Stimulated activated naive CD8-positive, alpha-beta T cell treated with anti-CD3 and anti-CD28 coated beads, Interleukin-15, Interleukin-2, amounts not matched to agents 100 ng/mL and 50 ng/mL, for 24 hours (primary cell): ENCODE results near the gene GSN.
"Not testable (repeated sequence)": the region's sequence is repeated elsewhere in the genome, so short reads cannot be mapped to it uniquely, and the experiment has no call there.

Source experiments
- H3K27ac Mint-ChIP-seq: one replicate; pipeline ENCODE4 v1.8.0; 2021; ENCODE audit warnings: mild to moderate bottlenecking, mixed read lengths
- H3K27me3 Mint-ChIP-seq: one replicate; pipeline ENCODE4 v1.8.0; 2021; ENCODE audit warnings: mixed read lengths
- H3K36me3 Mint-ChIP-seq: one replicate; pipeline ENCODE4 v1.8.0; 2021; ENCODE audit warnings: low read depth, mixed read lengths
- H3K4me1 Mint-ChIP-seq: one replicate; pipeline ENCODE4 v1.8.0; 2021; ENCODE audit warnings: low read depth, mixed read lengths
- H3K4me3 Mint-ChIP-seq: one replicate; pipeline ENCODE4 v1.8.0; 2021; ENCODE audit warnings: mild to moderate bottlenecking, mixed read lengths
- H3K9me3 Mint-ChIP-seq: one replicate; pipeline ENCODE4 v1.8.0; 2021; ENCODE audit warnings: mixed read lengths

The GSN gene

GRCh38 chr9:121285835-121286687 is 18.1 kb downstream of the GSN start:
- Mint-ChIP-seq H3K4me1 (peaks cover 39% of the 10 kb centered on the region), H3K9me3 (no peaks in the 10 kb centered on the region), H3K36me3 (no peaks in the 10 kb centered on the region), H3K4me3 (no peak overlapping the region), H3K27me3 (no peaks in the 10 kb centered on the region), H3K27ac (peak overlapping the region; percentile 74)

- Mint-ChIP-seq H3K27me3 (no peaks in the 10 kb centered on the region), H3K9me3 (no peaks in the 10 kb centered on the region), H3K36me3 (no peaks in the 10 kb centered on the region), H3K4me3 (no peak overlapping the region), H3K4me1 (peaks cover 38% of the 10 kb centered on the region), H3K27ac (peak overlapping the region; percentile 74)
Observed at GRCh38 chr9:121286688-121286972, 18.7 kb downstream of the GSN start.

GRCh38 chr9:121286973-121287741 is 19.2 kb downstream of the GSN start:
- Mint-ChIP-seq H3K27ac (peak overlapping the region; percentile 74), H3K4me3 (no peak overlapping the region), H3K9me3 (no peaks in the 10 kb centered on the region), H3K4me1 (peaks cover 34% of the 10 kb centered on the region), H3K27me3 (no peaks in the 10 kb centered on the region), H3K36me3 (no peaks in the 10 kb centered on the region)

- no peak overlapping the region for H3K27ac Mint-ChIP-seq
- no peaks in the 10 kb centered on the region for H3K27me3 Mint-ChIP-seq
- H3K9me3 Mint-ChIP-seq, result no peaks in the 10 kb centered on the region
- H3K36me3 Mint-ChIP-seq, result no peaks in the 10 kb centered on the region
- H3K4me3 Mint-ChIP-seq, result no peak overlapping the region
- peaks cover 30% of the 10 kb centered on the region for H3K4me1 Mint-ChIP-seq
Observed at GRCh38 chr9:121288673-121289025, 20.7 kb downstream of the GSN start.

- Mint-ChIP-seq H3K9me3 (no peaks in the 10 kb centered on the region), H3K4me3 (no peak overlapping the region), H3K27ac (no peak overlapping the region), H3K4me1 (peaks cover 30% of the 10 kb centered on the region), H3K27me3 (no peaks in the 10 kb centered on the region), H3K36me3 (no peaks in the 10 kb centered on the region)
Observed at GRCh38 chr9:121289026-121289771, 21.2 kb downstream of the GSN start.

GRCh38 chr9:121289772-121290370 is 21.9 kb downstream of the GSN start:
- no peak overlapping the region for H3K27ac Mint-ChIP-seq
- H3K9me3 Mint-ChIP-seq, result no peaks in the 10 kb centered on the region
- H3K27me3 Mint-ChIP-seq, result no peaks in the 10 kb centered on the region
- peaks cover 30% of the 10 kb centered on the region for H3K4me1 Mint-ChIP-seq
- no peak overlapping the region for H3K4me3 Mint-ChIP-seq
- no peaks in the 10 kb centered on the region for H3K36me3 Mint-ChIP-seq

GRCh38 chr9:121291536-121291935 is 23.6 kb downstream of the GSN start:
- not testable (repeated sequence) for H3K27me3 Mint-ChIP-seq, H3K27ac Mint-ChIP-seq, H3K4me3 Mint-ChIP-seq, H3K9me3 Mint-ChIP-seq, H3K36me3 Mint-ChIP-seq
- peaks cover 20% of the 10 kb centered on the region for H3K4me1 Mint-ChIP-seq

GRCh38 chr9:121292051-121292450 is 24.1 kb downstream of the GSN start:
- H3K27me3 Mint-ChIP-seq, result no peaks in the 10 kb centered on the region
- H3K9me3 Mint-ChIP-seq, result no peaks in the 10 kb centered on the region
- H3K27ac Mint-ChIP-seq, result no peak overlapping the region

GRCh38 chr9:121292801-121293241 is 24.9 kb downstream of the GSN start:
- H3K27ac Mint-ChIP-seq, result no peak overlapping the region
- H3K4me1 Mint-ChIP-seq, result peaks cover 8% of the 10 kb centered on the region
- H3K36me3 Mint-ChIP-seq, result no peaks in the 10 kb centered on the region
- no peak overlapping the region for H3K4me3 Mint-ChIP-seq
- H3K9me3 Mint-ChIP-seq, result no peaks in the 10 kb centered on the region
- no peaks in the 10 kb centered on the region for H3K27me3 Mint-ChIP-seq

More at GRCh38 chr9:121292051-121292450, 24.1 kb downstream of the GSN start:
- peaks cover 15% of the 10 kb centered on the region for H3K4me1 Mint-ChIP-seq
- H3K36me3 Mint-ChIP-seq, result no peaks in the 10 kb centered on the region
- H3K4me3 Mint-ChIP-seq, result no peak overlapping the region

- no peaks in the 10 kb centered on the region for H3K36me3 Mint-ChIP-seq
- peaks cover 5% of the 10 kb centered on the region for H3K27me3 Mint-ChIP-seq
- no peak overlapping the region for H3K4me3 Mint-ChIP-seq
- H3K27ac Mint-ChIP-seq, result no peak overlapping the region
- H3K9me3 Mint-ChIP-seq, result no peaks in the 10 kb centered on the region
- H3K4me1 Mint-ChIP-seq, result peaks cover 10% of the 10 kb centered on the region
Observed at GRCh38 chr9:121294151-121294743, 26.3 kb downstream of the GSN start.

GRCh38 chr9:121294866-121295661 is 27.1 kb downstream of the GSN start:
- peaks cover 14% of the 10 kb centered on the region for H3K4me1 Mint-ChIP-seq
- no peak overlapping the region for H3K4me3 Mint-ChIP-seq
- H3K9me3 Mint-ChIP-seq, result no peaks in the 10 kb centered on the region
- no peak overlapping the region for H3K27ac Mint-ChIP-seq
- no peaks in the 10 kb centered on the region for H3K36me3 Mint-ChIP-seq
- peaks cover 7% of the 10 kb centered on the region for H3K27me3 Mint-ChIP-seq

GRCh38 chr9:121295662-121296191 is 27.8 kb downstream of the GSN start:
- no peaks in the 10 kb centered on the region for H3K9me3 Mint-ChIP-seq
- H3K27me3 Mint-ChIP-seq, result peaks cover 14% of the 10 kb centered on the region
- H3K36me3 Mint-ChIP-seq, result no peaks in the 10 kb centered on the region
- no peak overlapping the region for H3K27ac Mint-ChIP-seq
- no peak overlapping the region for H3K4me3 Mint-ChIP-seq
- peaks cover 20% of the 10 kb centered on the region for H3K4me1 Mint-ChIP-seq

GRCh38 chr9:121296213-121297127 is 28.5 kb downstream of the GSN start:
- H3K27ac Mint-ChIP-seq, result no peak overlapping the region
- H3K4me1 Mint-ChIP-seq, result peaks cover 20% of the 10 kb centered on the region
- H3K9me3 Mint-ChIP-seq, result no peaks in the 10 kb centered on the region
- H3K36me3 Mint-ChIP-seq, result no peaks in the 10 kb centered on the region
- peaks cover 14% of the 10 kb centered on the region for H3K27me3 Mint-ChIP-seq
- no peak overlapping the region for H3K4me3 Mint-ChIP-seq
